ENCODE data around the gene TGFBR3.

Gene TGFBR3

GRCh38 chr1:91750398-91750996, 135.5 kb downstream of the TGFBR3 start:
- DNase-seq, result no peak

GRCh38 chr1:91749788-91750231, 136.1 kb downstream of the TGFBR3 start:
- DNase-seq, result no peak

DNA sequence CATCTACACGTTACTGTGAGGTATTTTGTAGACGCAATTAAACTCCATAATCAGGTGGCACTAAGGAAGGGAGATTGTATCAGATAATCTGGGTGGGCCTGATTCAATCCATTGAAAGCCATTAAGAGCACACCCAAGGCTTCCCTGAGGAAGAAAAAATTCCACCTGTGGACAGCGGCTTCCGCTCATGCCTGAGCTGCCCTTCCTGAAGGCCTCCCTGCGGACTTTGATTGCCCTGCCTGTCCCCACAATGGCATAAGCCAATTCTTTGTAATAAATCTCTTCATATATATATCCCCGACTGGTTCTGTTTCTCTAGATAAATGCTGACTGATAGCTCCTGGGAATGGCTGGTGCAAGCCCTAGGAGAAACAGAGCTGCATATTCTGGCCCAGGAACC, 138.3 kb downstream of the TGFBR3 start:
- no peak for DNase-seq

DNA sequence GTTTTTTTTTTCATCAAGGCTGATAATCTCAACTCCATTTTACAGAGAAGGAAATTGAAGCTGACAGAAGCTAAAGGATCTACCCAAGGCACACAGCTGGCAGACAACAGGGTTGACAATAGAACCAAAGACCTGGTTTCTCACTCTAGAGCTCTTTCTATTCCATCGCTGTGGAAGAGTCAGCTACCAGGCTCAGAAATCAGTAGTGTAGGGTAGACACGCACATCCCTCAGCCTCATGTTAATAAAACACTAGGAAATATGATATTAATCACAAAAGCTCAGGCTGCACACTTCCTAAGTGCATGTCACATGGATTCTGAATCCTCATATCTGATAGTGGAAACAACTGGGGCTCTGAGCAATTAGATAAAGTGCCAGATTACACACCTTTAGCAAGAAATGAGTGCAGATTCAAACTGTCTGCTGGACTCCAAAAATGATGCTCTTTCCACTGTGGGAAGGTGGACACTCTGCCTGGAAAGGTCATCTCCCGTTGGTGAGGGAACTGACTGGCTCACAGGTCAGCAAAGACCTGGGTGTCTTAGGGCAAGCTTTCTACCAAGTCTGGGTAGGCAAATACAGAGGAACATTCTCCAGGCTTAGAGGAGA, 139.1 kb downstream of the TGFBR3 start:
- no peak for DNase-seq

DNA sequence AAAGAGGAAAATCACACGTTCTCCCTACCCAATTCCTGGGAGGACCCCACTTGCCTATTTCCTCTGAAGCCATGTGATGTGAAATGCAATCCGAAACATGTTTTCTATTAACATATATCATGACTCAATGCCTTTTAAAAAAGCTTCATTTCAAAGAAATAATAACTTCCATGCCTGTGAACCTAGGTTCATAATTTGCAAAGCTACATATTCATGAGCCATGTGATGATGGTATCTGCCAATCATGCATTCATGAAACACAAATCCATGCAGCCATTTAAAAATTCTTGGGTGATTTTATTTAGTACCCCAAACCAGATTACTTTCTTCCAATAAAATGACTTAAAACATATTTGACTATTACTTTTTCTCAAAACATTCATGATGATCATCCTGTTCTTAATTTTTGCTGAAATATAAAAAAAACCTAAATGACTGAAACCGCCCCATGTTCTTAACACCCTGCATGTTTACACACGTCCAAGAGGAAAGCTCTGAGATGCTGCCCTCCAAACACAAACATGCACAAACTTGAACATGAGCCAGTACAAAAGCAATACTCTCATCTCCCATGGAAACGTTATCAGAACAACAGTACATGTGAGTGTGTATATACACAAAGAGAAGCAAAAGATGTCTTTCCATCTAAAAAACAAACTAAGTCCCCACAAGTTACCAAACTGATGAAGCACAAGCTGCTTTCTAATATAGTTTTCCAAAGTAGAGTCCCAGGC, 140.1 kb downstream of the TGFBR3 start:
- no peak for DNase-seq

DNA sequence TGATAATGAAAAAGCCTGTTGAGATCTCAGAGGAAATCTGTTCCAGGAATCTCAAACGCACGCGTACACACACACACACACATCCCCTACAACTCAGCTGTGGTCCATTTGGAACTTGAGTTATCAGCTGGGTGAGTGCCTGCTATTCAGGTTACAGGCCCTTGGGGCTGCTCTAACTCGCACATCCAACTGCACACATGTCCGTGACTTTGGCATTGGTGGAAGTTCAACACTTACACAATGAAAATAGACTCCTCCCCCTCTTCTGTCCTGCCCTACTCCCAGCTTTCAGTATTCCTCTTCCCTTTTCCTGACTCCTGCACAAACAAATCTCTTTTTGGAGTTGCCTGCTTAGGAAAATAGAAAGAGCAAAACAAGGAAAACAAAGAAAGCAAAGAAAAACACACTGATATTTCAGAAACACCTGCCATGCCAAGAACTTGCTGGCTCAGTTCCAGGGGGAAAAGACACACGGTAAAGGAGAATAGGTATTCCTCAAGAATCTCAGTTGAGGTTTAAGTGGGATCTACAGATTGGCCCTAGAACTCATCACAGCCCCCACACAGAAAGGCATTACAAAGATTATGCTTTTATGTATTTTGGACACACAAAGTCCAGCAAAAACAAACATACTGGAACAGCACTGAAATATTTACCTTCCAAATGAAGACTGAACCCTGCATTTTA, 140.9 kb downstream of the TGFBR3 start:
- no peak for DNase-seq

GRCh38 chr1:91742848-91743292, 143.1 kb downstream of the TGFBR3 start:
- DNase-seq, result no peak

- DNase-seq, result no peak
These were observed 144.0 kb downstream of the TGFBR3 start for GRCh38 chr1:91741906-91742305.

DNA sequence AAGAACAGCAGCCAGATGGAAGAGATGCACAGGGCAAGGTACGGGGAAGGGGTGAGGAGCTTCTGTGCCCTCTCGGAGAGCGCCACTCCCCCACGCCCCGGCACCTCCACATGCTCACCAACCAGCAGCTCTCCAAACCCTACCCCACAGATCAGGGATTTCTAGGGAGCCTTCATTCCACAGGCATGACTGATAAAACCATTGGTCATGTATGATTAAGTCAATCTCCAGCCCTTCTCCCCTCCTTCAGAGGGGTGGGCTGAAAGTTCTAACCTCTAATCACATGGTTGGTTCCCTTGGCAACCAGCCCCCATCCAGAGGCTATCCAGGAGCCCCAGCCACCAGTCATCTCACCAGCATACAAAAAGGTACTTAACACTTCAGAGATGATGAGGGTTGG, 144.7 kb downstream of the TGFBR3 start:
- no peak for DNase-seq

- DNase-seq, result no peak
These were observed 148.3 kb downstream of the TGFBR3 start for GRCh38 chr1:91737650-91738049.

GRCh38 chr1:91736715-91737615, 149.0 kb downstream of the TGFBR3 start:
- no peak for DNase-seq

GRCh38 chr1:91736146-91736714, 149.7 kb downstream of the TGFBR3 start:
- no peak for DNase-seq

DNA sequence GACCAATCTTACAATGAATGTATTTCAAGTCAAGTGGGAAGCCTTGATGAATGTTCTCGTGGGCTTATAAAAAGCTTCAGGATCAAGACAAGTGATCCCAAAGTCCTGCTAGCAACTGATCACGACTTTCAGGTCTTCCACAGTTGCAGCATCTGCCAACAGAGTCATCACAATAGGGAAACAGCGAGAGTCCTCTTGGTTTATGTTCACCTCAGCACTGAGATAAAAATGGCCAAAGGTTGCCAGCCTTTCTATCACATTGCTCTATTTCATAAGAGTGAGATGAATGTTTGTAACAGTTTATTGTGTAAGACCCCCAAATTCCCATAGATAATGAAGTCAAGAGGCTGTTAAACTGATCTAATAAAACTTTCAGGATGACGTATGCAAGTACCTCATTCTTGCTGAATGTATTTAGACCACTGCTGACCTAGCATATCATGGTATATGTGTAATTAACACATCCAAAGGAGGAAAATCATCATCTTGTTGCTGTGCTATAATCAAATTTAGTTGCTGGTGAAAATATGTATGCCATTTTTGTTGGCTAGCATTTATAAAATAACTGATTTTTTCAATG, 150.6 kb downstream of the TGFBR3 start:
- DNase-seq, result no peak

DNA sequence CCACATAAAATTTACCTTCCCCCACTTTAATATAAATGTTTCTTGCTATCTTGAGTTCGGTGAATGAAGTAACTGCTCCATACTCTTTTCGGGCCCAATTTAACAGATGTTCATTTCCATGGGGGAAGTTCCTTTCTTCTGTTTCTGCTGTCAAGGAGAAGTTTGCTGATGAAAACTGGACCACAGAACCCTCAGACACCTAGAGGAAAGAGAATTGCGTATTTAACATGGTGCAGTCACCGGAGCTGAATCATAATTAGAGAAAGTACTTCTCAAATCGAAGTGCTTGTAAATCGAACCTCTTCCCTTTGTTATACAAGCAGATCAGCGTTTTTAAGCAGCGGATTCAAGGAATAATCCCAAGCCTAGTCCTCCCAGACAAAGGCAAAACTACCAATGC, 151.2 kb downstream of the TGFBR3 start:
- no peak for DNase-seq

- no peak for DNase-seq
These were observed 152.7 kb downstream of the TGFBR3 start for GRCh38 chr1:91733108-91733710.

GRCh38 chr1:91732291-91733107, 153.5 kb downstream of the TGFBR3 start:
- DNase-seq, result no peak

DNA sequence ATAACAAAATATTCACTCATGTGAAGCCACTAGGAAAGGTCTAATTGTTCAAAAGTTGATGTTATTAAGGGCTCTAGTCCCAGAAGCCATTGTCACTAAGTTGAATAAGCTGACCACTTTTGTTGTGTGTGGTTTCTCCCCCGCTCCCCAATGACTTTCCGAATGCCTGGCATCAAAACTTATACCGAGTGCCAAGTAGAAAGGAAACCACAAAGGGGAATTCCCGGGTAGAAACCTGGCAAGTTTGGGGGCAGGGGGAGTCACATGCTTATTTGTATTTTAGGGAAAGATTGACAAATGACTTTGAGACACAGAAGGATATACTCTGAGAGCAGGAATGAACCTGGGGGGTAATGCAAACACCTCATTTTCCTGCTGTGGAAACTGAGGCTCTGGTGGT, 154.1 kb downstream of the TGFBR3 start:
- no peak for DNase-seq

DNA sequence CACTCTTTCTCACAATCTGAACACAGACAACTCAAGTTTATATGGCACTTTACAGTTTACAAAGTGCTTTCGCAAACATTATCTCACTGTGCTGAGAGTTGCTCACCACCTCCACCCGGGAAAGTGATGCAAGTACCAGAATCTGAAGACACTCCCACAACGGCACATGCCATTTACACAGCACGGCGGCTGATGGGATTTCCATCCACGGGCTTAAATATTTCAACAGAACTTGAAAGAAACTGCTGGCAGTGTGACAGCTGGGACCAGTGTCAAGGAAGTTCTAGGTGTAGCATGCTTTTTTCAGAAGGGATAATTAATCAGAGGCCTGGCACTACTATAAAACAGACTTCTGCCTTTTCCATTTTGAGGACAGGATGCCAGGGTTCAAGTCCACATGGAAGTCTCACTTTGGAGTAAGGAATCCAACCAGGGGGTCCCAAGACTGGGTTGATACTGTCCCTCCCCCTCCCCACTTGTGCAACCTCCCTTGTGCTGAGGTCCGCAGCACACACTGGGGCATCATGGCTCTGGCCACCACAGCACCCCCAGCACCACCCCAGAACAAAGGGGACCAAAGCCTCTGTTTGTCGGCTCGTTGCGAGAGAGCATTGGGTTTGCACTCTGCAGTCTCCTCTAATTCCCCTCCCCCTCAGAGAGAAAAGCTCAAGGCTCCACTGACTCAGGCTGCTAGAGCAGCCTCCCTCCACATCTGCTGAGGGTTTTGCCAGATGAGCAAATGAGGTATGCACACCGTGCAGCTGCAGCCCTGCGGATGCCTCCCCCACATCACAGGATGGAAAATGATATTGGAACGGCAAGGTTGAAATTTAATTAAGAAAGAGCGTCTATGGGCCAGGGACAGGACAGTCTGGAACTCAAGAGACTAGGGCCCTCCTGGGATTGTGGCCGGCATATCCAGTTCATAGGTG, 154.9 kb downstream of the TGFBR3 start:
- DNase-seq, result no peak

GRCh38 chr1:91729621-91730358, 156.2 kb downstream of the TGFBR3 start:
- no peak for DNase-seq
